ENCODE results near the gene SOHLH1. TPM values are rescaled to one million over a fixed set of nuclear protein-coding genes. Genes with fewer than 3 reads are reported as not detected.

SOHLH1 gene
- polyA plus RNA-seq, 1 experiment = not detected

DNA sequence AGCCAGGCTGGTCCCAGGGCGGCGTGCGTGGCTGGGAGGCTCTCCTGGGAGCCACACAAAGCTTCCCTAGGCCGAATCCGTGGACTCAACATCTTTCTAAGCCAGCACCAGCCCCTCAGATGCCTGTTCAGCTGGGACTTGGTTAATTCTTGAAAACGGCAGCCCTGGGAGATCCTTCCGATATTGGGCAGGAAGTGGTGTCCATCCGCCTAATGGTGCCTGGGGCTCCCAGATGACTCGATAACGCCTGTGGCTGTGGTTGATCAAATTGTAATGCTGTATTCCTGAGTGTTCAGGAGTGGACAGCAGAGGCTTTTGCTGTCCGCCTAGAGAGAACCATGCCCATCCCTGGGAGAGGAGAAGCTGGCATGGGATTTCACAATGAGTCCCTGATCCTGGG is 16.8 kb upstream of the SOHLH1 start:
- no peak for DNase-seq (ENCODE audit: low read depth, low spot score)
- peaks cover 27% of the 10 kb centered on the region for H3K27me3 ChIP-seq (ENCODE audit: control insufficient read depth, insufficient read depth, low read length)
- no peak overlapping the region for H3K4me3 ChIP-seq (ENCODE audit: low read depth, low read length)
- H3K9me3 ChIP-seq (ENCODE audit: control insufficient read depth, insufficient read depth, low read length) = no peaks in the 10 kb centered on the region; the same call in 1 of the 2 replicates
- CTCF ChIA-PET = no interaction called here
- TF ChIP-seq, protein P1, sequence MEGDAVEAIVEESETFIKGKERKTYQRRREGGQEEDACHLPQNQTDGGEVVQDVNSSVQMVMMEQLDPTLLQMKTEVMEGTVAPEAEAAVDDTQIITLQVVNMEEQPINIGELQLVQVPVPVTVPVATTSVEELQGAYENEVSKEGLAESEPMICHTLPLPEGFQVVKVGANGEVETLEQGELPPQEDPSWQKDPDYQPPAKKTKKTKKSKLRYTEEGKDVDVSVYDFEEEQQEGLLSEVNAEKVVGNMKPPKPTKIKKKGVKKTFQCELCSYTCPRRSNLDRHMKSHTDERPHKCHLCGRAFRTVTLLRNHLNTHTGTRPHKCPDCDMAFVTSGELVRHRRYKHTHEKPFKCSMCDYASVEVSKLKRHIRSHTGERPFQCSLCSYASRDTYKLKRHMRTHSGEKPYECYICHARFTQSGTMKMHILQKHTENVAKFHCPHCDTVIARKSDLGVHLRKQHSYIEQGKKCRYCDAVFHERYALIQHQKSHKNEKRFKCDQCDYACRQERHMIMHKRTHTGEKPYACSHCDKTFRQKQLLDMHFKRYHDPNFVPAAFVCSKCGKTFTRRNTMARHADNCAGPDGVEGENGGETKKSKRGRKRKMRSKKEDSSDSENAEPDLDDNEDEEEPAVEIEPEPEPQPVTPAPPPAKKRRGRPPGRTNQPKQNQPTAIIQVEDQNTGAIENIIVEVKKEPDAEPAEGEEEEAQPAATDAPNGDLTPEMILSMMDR (IDR thresholded peaks at IDR 0.05; ENCODE audit: low read depth, low read length) = no peak
- POLR2A ChIA-PET = no interaction called here
- H3K27ac ChIP-seq (ENCODE audit: low read depth, low read length) = no peak overlapping the region

DNA sequence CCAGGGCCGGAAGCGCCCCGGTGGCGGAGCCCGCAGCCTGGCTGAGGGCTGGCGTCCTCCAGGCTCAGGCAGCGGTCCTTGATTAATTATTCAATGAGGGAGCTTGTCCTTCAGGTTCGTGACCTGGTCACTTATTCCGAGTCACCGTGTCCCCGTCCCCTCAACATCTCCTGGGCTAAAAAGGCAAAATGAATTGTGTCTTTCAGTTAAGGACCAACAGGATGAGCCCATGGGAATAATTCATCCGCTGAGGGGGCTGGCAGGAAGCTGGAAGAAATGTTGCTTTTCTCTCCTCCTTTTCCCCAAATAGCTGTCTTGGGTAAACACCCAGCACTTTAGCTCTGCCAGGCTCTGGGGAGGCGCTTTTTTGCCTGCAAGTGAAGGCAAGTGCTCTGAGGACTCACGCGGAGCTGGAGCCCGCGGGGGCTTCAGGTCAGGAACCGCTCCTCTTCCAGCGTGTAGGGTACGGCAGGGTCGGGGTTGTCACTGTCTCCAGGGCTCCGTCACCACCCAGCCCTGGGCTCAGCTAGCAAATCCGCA is 15.8 kb upstream of the SOHLH1 start:
- TF ChIP-seq, protein P1 (IDR thresholded peaks at IDR 0.05; ENCODE audit: low read depth, low read length) = no peak
- Histone ChIP-seq H3K27ac (ENCODE audit: low read depth, low read length) (no peak overlapping the region), H3K4me3 (ENCODE audit: low read depth, low read length) (no peak overlapping the region), H3K27me3 (ENCODE audit: control insufficient read depth, insufficient read depth, low read length) (peaks cover 29% of the 10 kb centered on the region), H3K9me3 (ENCODE audit: control insufficient read depth, insufficient read depth, low read length) (no peaks in the 10 kb centered on the region; the same call in 1 of the 2 replicates)
- ChIA-PET CTCF (no interaction called here), POLR2A (interaction anchor here (0.8 kb wide), 1 partner anchor 8 kb away, joined by 3 read pairs; no protein-coding TSS in a partner anchor)
- no peak for DNase-seq (ENCODE audit: low read depth, low spot score)

DNA sequence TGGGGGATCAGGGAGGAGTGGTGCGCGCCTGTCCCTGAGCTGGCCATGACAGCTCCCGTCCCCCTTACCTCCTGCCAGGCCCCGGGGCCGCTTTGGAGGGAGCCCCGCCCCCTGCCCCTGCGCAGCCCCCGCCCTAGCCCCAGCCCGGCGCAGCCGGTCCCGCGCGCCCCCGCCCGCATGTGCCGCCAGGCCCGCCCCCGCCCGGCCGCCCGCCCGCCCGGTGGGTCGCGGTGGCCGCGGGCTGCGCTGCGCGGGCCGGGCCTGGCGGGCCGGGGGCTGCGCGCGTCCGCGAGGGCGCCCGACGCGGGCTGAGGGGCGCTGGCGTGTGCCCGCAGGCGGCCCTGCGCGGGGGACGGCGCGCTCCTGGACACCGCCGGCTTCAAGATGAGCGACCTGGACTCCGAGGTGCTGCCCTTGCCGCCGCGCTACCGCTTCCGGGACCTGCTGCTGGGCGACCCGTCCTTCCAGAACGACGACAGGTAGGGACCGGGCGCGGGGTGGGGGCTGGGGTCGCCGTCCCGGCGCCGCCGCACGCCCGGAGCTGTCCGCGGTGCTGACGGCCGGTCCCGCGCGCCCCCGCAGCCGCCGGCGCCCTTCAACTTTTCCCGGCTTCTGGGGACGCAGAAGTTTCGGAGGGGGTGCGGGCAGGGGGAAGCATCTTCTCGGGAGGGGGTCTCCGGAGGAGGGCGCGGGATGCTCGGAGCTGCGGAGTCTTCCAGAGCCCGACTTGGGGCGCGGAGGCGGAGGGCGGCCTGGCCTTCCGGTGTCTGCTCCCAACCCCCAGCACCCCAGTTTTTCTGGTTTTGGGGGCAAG is 15.2 kb upstream of the SOHLH1 start:
- no peaks in the 10 kb centered on the region; the same call in 1 of the 2 replicates for H3K9me3 ChIP-seq (ENCODE audit: control insufficient read depth, insufficient read depth, low read length)
- TF ChIP-seq, protein P1 (IDR thresholded peaks at IDR 0.05; ENCODE audit: low read depth, low read length) = no peak
- peaks cover 29% of the 10 kb centered on the region for H3K27me3 ChIP-seq (ENCODE audit: control insufficient read depth, insufficient read depth, low read length)
- no peak for DNase-seq (ENCODE audit: low read depth, low spot score)
- H3K27ac ChIP-seq (ENCODE audit: low read depth, low read length) = no peak overlapping the region
- ChIA-PET POLR2A (interaction anchor here (0.8 kb wide), 1 partner anchor 9 kb away, joined by 3 read pairs; no protein-coding TSS in a partner anchor), CTCF (no interaction called here)
- no peak overlapping the region for H3K4me3 ChIP-seq (ENCODE audit: low read depth, low read length)

DNA sequence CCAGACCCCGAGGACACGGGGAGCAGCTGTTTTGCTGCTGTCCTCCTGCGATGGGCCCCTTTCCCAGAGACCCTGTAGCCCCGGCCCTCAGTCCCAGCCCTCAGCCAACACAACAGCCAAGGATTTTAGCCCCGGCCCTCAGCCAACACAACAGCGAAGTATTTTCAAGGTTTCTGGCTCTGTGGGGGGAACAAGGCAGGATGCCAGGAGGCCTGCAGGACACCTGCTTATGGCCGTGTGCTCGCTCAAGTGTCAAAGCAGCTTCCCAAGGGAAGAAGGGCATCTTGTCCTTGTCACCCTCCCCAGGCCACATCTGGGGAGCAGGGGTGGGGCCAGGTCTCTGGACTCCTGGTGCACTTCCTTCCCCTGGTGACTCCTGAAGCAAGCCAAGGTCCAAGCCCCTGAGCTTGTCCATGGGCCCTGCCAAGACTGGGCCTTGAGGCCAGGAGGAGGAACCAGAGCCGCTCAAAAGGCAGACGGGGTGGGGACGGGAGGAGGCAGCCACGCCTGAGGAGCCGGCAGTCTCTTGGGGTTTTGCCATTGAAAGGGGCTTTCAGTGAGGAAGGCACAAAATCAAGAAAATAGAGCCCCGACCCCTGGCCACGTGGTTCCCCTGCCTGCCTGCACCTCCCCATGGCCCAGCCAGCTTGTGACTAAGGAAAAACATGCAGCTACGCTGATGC is 13.5 kb upstream of the SOHLH1 start:
- TF ChIP-seq, protein P1 (IDR thresholded peaks at IDR 0.05; ENCODE audit: low read depth, low read length) = no peak
- no peaks in the 10 kb centered on the region for H3K9me3 ChIP-seq (ENCODE audit: control insufficient read depth, insufficient read depth, low read length)
- DNase-seq (ENCODE audit: low read depth, low spot score) = no peak
- POLR2A ChIA-PET = no interaction called here
- no peak overlapping the region for H3K4me3 ChIP-seq (ENCODE audit: low read depth, low read length)
- H3K27ac ChIP-seq (ENCODE audit: low read depth, low read length) = no peak overlapping the region
- CTCF ChIA-PET = no interaction called here
- H3K27me3 ChIP-seq (ENCODE audit: control insufficient read depth, insufficient read depth, low read length) = peaks cover 30% of the 10 kb centered on the region

DNA sequence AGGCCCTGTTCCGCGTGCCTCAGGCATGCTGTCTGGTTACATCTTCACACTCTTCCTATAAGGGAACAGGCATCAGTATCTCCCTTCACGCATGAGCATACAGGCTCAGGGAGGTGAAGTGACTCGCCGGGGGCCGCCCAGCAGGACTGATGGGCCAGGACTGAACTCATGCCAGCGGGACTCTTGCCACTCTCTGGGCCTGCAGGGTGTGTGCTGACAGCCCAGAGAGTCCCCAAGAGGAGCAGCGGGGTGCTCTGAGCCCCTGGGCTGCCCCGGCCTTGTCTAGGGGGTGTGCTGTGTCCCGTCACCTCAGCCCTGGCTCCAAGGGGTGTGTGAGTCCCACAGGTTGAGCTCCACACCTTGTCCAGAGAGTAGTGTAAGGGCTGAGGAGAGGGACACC is 12.6 kb upstream of the SOHLH1 start:
- POLR2A ChIA-PET = no interaction called here
- Histone ChIP-seq H3K27ac (ENCODE audit: low read depth, low read length) (no peak overlapping the region), H3K27me3 (ENCODE audit: control insufficient read depth, insufficient read depth, low read length) (peaks cover 33% of the 10 kb centered on the region), H3K4me3 (ENCODE audit: low read depth, low read length) (no peak overlapping the region), H3K9me3 (ENCODE audit: control insufficient read depth, insufficient read depth, low read length) (no peaks in the 10 kb centered on the region)
- CTCF ChIA-PET = no interaction called here
- TF ChIP-seq, protein P1 (IDR thresholded peaks at IDR 0.05; ENCODE audit: low read depth, low read length) = no peak
- DNase-seq (ENCODE audit: low read depth, low spot score) = no peak
